ENCODE measurements around the gene GALNT10.

The GALNT10 gene

DNA sequence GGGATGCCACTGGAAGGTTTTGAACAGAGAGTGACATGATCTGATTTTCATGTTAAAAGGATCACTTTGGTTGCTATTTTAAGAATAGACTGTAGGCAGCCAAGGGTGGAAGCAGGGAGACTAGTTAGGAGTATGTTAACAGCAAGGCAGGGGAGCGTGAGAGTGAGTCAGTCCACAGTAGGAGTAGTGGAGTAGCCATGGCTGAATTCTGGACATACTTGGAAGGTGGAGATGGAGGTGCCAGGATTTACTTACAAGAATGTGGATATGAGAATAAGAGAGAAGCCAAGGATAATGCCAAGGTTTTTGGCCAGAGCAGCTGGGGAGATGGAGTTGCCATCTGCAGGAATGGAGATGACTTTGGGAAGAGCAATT is 118.8 kb downstream of the GALNT10 start:
- Histone ChIP-seq H3K36me3 (ENCODE audit: control insufficient read depth, low read length) (no peaks in the 10 kb centered on the region), H3K79me2 (ENCODE audit: control insufficient read depth, low read length) (no peaks in the 10 kb centered on the region), H3K27ac (ENCODE audit: low read depth, low read length) (no peak overlapping the region), H3F3A (ENCODE audit: control insufficient read depth, insufficient read depth) (no peaks in the 10 kb centered on the region), H3K27me3 (ENCODE audit: control insufficient read depth, low read length) (no peaks in the 10 kb centered on the region), H3K4me3 (ENCODE audit: low read length) (no peak overlapping the region), H3K9me2 (replicated peaks; ENCODE audit: control insufficient read depth, low read length) (no peaks in the 10 kb centered on the region), H4K20me1 (ENCODE audit: control insufficient read depth, insufficient read depth, low read depth, low read length) (no peaks in the 10 kb centered on the region), H3K4me2 (ENCODE audit: low read length) (no peak overlapping the region), H3K4me1 (ENCODE audit: control insufficient read depth, low read length) (no peaks in the 10 kb centered on the region), H3K9me3 (ENCODE audit: control insufficient read depth, insufficient read depth, low read length) (no peaks in the 10 kb centered on the region)
- TF ChIP-seq, protein P1, sequence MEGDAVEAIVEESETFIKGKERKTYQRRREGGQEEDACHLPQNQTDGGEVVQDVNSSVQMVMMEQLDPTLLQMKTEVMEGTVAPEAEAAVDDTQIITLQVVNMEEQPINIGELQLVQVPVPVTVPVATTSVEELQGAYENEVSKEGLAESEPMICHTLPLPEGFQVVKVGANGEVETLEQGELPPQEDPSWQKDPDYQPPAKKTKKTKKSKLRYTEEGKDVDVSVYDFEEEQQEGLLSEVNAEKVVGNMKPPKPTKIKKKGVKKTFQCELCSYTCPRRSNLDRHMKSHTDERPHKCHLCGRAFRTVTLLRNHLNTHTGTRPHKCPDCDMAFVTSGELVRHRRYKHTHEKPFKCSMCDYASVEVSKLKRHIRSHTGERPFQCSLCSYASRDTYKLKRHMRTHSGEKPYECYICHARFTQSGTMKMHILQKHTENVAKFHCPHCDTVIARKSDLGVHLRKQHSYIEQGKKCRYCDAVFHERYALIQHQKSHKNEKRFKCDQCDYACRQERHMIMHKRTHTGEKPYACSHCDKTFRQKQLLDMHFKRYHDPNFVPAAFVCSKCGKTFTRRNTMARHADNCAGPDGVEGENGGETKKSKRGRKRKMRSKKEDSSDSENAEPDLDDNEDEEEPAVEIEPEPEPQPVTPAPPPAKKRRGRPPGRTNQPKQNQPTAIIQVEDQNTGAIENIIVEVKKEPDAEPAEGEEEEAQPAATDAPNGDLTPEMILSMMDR (IDR thresholded peaks at IDR 0.05; ENCODE audit: low read depth, low read length, poor library complexity, severe bottlenecking), result no peak
- TF ChIP-seq EZH2phosphoT487 (IDR thresholded peaks at IDR 0.05; ENCODE audit: borderline replicate concordance, low read length), result no peak

DNA sequence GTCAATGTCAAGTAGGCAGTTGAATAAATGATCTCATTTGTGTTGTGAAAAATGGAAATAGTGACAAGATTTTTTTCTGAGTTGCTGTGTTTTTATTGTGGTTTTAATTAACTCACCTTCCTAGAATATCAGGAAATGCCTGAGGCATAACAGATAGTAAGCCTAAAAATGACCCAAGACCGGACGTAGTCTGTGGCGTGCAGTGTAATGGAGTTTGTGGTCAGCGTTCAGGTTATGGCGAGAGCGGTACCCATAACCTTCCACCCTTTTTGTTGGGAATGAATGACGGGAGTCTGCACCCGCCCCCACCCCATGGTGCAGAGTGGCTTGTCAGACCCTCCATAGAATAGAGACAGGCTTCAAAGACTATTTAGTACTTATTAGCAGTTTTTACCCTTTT is 119.3 kb downstream of the GALNT10 start:
- Histone ChIP-seq H3K9me3 (ENCODE audit: control insufficient read depth, insufficient read depth, low read length) (no peaks in the 10 kb centered on the region), H3K27me3 (ENCODE audit: control insufficient read depth, low read length) (no peaks in the 10 kb centered on the region), H3F3A (ENCODE audit: control insufficient read depth, insufficient read depth) (no peaks in the 10 kb centered on the region), H3K4me3 (ENCODE audit: low read length) (no peak overlapping the region), H3K79me2 (ENCODE audit: control insufficient read depth, low read length) (no peaks in the 10 kb centered on the region), H3K27ac (ENCODE audit: low read depth, low read length) (no peak overlapping the region), H3K4me2 (ENCODE audit: low read length) (no peak overlapping the region), H3K36me3 (ENCODE audit: control insufficient read depth, low read length) (no peaks in the 10 kb centered on the region), H3K9me2 (replicated peaks; ENCODE audit: control insufficient read depth, low read length) (no peaks in the 10 kb centered on the region), H4K20me1 (ENCODE audit: control insufficient read depth, insufficient read depth, low read depth, low read length) (no peaks in the 10 kb centered on the region), H3K4me1 (ENCODE audit: control insufficient read depth, low read length) (no peaks in the 10 kb centered on the region)
- TF ChIP-seq, protein P1 (IDR thresholded peaks at IDR 0.05; ENCODE audit: low read depth, low read length, poor library complexity, severe bottlenecking), result no peak
- no peak for TF ChIP-seq EZH2phosphoT487 (IDR thresholded peaks at IDR 0.05; ENCODE audit: borderline replicate concordance, low read length)

DNA sequence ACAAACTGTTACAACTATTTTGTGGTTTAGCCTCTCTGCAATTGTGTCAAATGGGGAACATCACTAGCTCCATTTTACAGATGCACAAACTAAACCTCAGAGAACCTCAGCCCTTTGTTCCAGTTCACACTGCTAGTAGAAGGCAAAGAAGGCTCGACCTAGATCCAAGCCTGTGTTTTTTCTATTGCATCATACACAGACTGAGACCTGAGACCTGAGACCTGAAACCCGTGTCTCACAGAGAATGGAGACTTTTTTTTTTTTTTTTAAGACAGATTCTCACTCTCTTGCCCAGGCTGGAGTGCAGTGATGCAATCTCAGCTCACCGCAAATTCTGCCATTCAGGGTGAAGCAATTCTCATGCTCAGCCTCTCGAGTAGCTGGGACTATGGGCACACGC is 120.8 kb downstream of the GALNT10 start:
- no peaks in the 10 kb centered on the region for H3K36me3 ChIP-seq (ENCODE audit: control insufficient read depth, low read length)
- no peaks in the 10 kb centered on the region for H3K9me2 ChIP-seq (replicated peaks; ENCODE audit: control insufficient read depth, low read length)
- H3K79me2 ChIP-seq (ENCODE audit: control insufficient read depth, low read length), result no peaks in the 10 kb centered on the region
- H3F3A ChIP-seq (ENCODE audit: control insufficient read depth, insufficient read depth), result no peaks in the 10 kb centered on the region
- H3K9me3 ChIP-seq (ENCODE audit: control insufficient read depth, insufficient read depth, low read length), result no peaks in the 10 kb centered on the region
- no peaks in the 10 kb centered on the region for H4K20me1 ChIP-seq (ENCODE audit: control insufficient read depth, insufficient read depth, low read depth, low read length)
- H3K4me1 ChIP-seq (ENCODE audit: control insufficient read depth, low read length), result no peaks in the 10 kb centered on the region
- TF ChIP-seq, protein P1 (IDR thresholded peaks at IDR 0.05; ENCODE audit: low read depth, low read length, poor library complexity, severe bottlenecking), result no peak
- no peak for TF ChIP-seq EZH2phosphoT487 (IDR thresholded peaks at IDR 0.05; ENCODE audit: borderline replicate concordance, low read length)
- H3K27ac ChIP-seq (ENCODE audit: low read depth, low read length), result no peak overlapping the region
- H3K4me2 ChIP-seq (ENCODE audit: low read length), result no peak overlapping the region
- H3K4me3 ChIP-seq (ENCODE audit: low read length), result no peak overlapping the region
- no peaks in the 10 kb centered on the region for H3K27me3 ChIP-seq (ENCODE audit: control insufficient read depth, low read length)

DNA sequence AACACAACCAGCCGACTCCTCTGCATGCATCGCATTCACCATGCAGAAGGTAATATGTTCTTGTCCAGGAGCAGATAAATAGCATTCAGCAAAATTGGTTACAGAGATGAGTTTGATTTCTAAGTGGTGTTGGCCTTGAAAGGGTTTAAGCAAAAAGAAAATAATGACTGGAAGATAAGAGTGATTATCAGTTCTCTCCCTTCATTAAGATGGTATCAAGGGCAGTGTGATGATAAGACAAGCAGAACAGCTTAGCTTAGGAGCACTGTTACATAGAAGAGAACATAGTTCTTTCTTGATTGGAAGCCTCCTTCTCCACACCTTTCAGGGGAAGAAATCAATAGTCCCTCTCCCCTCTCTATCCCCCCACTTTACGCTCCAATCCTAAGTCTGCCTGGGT is 121.5 kb downstream of the GALNT10 start:
- Histone ChIP-seq H3K4me1 (ENCODE audit: control insufficient read depth, low read length) (no peaks in the 10 kb centered on the region), H3K36me3 (ENCODE audit: control insufficient read depth, low read length) (no peaks in the 10 kb centered on the region), H3K9me2 (replicated peaks; ENCODE audit: control insufficient read depth, low read length) (no peaks in the 10 kb centered on the region), H3F3A (ENCODE audit: control insufficient read depth, insufficient read depth) (no peaks in the 10 kb centered on the region), H3K79me2 (ENCODE audit: control insufficient read depth, low read length) (no peaks in the 10 kb centered on the region), H3K4me3 (ENCODE audit: low read length) (no peak overlapping the region), H3K4me2 (ENCODE audit: low read length) (no peak overlapping the region), H4K20me1 (ENCODE audit: control insufficient read depth, insufficient read depth, low read depth, low read length) (no peaks in the 10 kb centered on the region), H3K9me3 (ENCODE audit: control insufficient read depth, insufficient read depth, low read length) (no peaks in the 10 kb centered on the region), H3K27ac (ENCODE audit: low read depth, low read length) (no peak overlapping the region), H3K27me3 (ENCODE audit: control insufficient read depth, low read length) (no peaks in the 10 kb centered on the region)
- TF ChIP-seq, protein P1 (IDR thresholded peaks at IDR 0.05; ENCODE audit: low read depth, low read length, poor library complexity, severe bottlenecking), result no peak
- TF ChIP-seq EZH2phosphoT487 (IDR thresholded peaks at IDR 0.05; ENCODE audit: borderline replicate concordance, low read length), result no peak
